ENCODE results near the gene ST7.

GRCh38 chr7:117085769-117086463 lies 132.6 kb downstream of the ST7 start:
- TF ChIP-seq CTCF (IDR thresholded peaks at IDR 0.05) (no peak), POLR2A (IDR thresholded peaks at IDR 0.05) (no peak)
